Central memory CD4-positive, alpha-beta T cell (primary cell): ENCODE results near the gene OR10G6.
"Not testable (repeated sequence)": the region's sequence is repeated elsewhere in the genome, so short reads cannot be mapped to it uniquely, and the experiment has no call there.

Experiments used
- DNase-seq: peaks from one replicate; pipeline ENCODE4 v3.0.0; 2022
- total RNA-seq, 3 experiments: gene quantifications; one replicate each; lab custom pipeline; 2026; lab: John Stamatoyannopoulos, UW

The OR10G6 gene
- total RNA-seq: 0 reads per million in 3 experiments

DNA sequence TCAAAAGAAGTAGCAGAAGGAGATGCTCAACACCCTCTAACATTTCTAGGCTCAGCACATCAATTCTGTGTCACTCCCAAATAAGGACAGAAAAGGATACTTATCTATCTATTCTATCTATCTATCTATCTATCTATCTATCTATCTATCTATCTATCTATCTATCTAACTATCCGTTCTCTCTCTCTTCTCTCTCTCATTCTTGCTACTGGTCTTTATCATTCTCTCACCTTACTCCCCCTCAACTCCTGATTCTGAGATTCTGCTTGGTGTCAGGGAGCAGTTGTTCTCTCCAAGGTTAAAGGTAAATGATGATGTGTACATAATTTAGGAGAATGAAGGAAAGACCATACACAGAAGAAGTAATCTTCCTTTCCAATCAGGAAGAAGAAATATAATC lies at the start of gene OR10G6:
Gene OR10G6 (minus strand): TSS at position 43 of the 400 bp plus-strand sequence. CDS start 0 bp downstream, at position 43.
- no peak for DNase-seq

DNA sequence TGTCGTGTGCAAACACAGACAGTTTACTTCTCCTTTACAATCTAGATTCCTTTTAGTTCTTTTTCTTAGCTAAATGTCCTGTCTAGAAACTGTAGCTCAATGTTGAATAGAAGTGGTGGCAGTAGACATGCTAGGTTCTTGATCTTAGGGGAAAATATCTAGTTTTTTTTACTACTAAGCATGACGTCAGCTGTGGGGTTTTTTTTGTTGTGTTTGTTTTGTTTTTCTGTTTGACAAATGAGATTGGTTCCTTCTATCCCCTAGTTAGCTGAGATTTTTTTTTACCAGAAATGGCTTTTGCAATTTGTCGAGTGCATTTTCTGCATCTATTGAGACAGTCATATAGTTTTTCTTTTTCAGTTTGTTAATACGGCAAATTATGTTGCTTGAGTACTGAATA lies 48.5 kb upstream of the OR10G6 start:
- no peak for DNase-seq

- DNase-seq: no peak
Observed at GRCh38 chr11:124041254-124041653, 46.3 kb upstream of the OR10G6 start, which contains the start of gene OR10G7. Gene OR10G7, minus strand, starts transcription at chr11:124041325. Its CDS starts 2,324 bp downstream, at chr11:124039001.

DNA sequence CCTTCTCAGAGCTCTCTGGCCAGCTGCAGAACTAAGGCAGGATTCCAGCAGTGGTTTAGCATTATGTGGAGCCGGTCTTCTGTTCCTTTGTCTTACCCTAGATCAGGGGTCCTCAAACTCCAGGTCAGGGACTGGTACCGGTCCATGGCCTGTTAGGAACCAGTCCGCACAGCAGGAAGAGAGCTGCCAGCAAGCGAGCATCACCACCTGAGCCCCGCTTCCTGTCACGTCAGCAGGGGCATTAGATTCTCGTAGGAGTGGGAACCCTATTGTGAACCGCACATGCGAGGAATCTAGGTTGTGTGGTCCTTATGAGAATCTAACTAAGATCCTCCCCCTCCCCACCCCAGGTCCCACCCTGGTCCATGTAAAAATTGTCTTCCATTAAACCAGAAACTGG lies 44.6 kb upstream of the OR10G6 start:
- no peak for DNase-seq

DNA sequence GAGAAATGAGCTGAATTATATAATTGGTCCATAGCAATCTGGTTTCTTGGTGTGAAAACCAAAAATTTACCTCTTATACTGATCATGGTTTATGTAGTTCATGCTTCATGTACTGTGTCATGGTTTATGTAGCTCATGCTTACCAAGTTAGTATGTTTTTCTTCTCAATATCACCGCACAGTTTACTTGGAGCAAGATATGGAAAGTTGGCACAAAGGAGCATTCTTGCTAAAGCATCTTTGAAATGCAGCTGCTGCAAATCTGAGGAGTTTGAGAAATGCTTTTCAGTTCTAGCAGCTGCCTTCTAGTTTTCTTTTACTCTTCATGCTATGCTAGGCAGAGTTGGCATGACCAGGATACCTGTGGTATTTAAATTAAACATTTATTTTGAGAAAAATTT lies 41.7 kb upstream of the OR10G6 start:
- DNase-seq: no peak

GRCh38 chr11:124026498-124026897 lies 31.5 kb upstream of the OR10G6 start, which contains the start of gene OR10G8:
Gene OR10G8, plus strand, starts transcription at chr11:124026798. Its CDS starts 2,825 bp downstream, at chr11:124029623.
- no peak for DNase-seq

GRCh38 chr11:124015837-124016236 lies 20.9 kb upstream of the OR10G6 start:
- not testable (repeated sequence) for DNase-seq

- DNase-seq: no peak
Observed at GRCh38 chr11:124012697-124013096, 17.7 kb upstream of the OR10G6 start, which contains the start of gene OR10G4. Gene OR10G4, plus strand, starts transcription at chr11:124012997. Its CDS starts 2,578 bp downstream, at chr11:124015575.

DNA sequence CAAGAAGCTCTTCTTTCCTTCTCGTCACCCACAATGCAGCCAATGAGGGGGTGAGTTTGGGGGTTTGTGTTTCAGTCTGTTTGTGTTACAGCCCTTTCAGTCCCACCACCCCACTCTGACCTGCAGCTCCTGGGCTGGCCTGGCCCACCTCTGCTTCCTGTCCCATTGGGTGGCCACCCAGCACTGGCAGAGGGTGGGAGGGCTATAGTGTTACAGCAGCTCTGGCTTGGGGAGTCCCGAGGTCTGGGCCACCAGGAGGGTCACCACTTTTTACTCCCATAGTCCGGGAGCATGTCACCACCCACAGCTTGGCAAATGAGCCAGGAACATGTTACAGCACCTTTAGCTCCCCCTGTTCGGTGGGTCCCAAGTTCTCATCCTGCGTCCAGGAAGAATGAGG lies 15.7 kb downstream of the OR10G6 start:
- no peak for DNase-seq

- DNase-seq: no peak
Observed at GRCh38 chr11:123977731-123978347, 17.1 kb downstream of the OR10G6 start, which contains the start of gene OR10S1. Gene OR10S1, minus strand, starts transcription at chr11:123977781. Its CDS starts 117 bp downstream, at chr11:123977664.

DNA sequence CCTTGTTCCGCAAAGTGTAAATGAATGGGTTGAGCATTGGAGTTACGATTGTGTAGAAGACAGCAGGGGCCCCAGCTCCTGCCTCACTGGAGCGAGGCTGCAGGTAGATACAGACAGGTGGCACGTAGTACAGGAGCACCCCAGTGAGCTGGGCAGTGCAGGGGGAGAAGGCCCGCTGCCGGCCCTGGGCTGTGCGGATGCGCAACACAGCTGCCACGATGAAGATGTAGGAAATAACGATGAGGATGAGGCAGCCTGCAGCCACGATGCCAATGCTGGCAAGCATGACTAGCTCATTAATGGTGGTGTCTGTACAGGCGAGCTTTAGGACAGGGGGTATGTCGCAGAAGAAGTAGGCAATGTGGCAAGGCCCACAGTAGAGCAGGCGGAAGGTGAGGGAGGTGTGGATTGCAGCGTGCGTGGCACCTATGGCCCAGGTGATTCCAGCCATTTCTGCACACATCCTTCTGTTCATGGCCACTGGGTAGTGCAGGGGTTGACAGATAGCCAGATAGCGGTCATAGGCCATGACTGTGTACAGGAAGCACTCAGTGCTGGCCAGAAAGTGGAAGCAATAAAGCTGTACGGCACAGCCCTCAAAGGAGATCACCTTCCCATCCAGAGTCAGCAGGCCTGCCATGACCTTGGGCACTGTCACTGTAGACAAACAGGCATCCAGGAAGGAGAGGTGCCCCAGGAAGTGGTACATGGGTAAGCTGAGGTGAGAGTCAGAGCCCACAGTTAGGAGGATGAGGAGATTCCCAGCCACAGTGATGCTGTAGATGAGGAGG lies 18.0 kb downstream of the OR10G6 start:
- DNase-seq: no peak

GRCh38 chr11:123973816-123974215 lies 21.1 kb downstream of the OR10G6 start:
- DNase-seq: no peak

DNA sequence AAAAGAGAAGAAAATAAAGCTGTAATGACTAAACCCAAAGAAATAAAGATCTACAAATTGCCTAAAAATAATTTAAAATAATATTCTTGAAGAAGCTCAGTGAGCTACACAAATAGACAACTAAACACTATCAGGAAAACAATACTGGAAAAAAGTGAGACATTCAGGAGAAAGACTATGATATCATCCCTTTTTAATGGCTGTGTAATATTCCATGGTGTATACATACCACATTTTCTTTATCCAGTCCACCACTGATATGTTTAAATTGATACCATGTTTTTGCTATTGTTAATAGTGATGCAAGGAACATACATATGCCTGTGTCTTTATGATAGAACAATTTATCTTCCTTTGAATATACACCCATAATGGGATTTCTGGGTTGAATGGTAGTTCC lies 38.2 kb downstream of the OR10G6 start:
- no peak for DNase-seq

GRCh38 chr11:123945132-123945531 lies 49.8 kb downstream of the OR10G6 start:
- no peak for DNase-seq
